Measurements from ENCODE around the gene SERPIND1.

Gene SERPIND1

DNA sequence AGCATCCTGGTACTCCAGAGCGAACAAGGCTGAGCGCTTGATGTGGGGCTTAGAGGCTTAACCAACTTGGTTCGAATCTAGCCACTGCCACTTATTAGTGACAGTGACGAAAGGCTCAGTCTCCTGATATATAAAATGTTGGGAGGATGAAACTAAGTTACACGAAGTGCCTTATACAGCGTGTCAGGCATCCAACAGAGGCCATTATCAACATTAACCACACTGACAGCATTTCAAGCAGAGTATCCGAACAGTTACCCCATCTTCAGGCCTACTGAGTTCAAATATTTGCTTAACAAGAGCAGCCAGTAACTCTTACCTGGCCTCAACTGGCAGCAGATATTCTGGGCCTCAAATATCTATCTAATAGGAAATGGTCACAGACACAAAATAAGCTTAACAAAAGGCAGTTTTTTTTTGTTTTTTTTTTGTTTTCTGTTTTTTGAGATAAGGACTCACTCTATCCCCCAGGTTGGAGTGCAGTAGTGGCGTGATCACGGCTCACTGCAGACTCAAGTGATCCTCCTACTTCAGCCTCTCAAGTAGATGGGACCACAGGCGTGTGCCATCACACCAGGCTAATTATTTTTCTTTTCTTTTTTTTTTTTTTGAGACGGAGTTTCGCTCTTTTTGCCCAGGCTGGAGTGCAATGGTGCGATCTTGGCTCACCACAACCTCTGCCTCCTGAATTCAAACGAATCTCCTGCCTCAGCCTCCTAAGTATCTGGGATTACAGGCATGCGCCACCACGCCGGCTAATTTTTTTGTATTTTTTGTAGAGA, 2.9 kb downstream of the SERPIND1 start:
- TF ChIP-seq, protein P1, sequence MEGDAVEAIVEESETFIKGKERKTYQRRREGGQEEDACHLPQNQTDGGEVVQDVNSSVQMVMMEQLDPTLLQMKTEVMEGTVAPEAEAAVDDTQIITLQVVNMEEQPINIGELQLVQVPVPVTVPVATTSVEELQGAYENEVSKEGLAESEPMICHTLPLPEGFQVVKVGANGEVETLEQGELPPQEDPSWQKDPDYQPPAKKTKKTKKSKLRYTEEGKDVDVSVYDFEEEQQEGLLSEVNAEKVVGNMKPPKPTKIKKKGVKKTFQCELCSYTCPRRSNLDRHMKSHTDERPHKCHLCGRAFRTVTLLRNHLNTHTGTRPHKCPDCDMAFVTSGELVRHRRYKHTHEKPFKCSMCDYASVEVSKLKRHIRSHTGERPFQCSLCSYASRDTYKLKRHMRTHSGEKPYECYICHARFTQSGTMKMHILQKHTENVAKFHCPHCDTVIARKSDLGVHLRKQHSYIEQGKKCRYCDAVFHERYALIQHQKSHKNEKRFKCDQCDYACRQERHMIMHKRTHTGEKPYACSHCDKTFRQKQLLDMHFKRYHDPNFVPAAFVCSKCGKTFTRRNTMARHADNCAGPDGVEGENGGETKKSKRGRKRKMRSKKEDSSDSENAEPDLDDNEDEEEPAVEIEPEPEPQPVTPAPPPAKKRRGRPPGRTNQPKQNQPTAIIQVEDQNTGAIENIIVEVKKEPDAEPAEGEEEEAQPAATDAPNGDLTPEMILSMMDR (IDR thresholded peaks at IDR 0.05; ENCODE audit: low read depth, low read length, poor library complexity, severe bottlenecking), result no peak
- no peak for TF ChIP-seq EZH2phosphoT487 (IDR thresholded peaks at IDR 0.05; ENCODE audit: borderline replicate concordance, low read length)
- no peak overlapping the region for H3K27ac ChIP-seq (ENCODE audit: low read depth, low read length)
- H3K27me3 ChIP-seq (ENCODE audit: control insufficient read depth, low read length), result no peaks in the 10 kb centered on the region

DNA sequence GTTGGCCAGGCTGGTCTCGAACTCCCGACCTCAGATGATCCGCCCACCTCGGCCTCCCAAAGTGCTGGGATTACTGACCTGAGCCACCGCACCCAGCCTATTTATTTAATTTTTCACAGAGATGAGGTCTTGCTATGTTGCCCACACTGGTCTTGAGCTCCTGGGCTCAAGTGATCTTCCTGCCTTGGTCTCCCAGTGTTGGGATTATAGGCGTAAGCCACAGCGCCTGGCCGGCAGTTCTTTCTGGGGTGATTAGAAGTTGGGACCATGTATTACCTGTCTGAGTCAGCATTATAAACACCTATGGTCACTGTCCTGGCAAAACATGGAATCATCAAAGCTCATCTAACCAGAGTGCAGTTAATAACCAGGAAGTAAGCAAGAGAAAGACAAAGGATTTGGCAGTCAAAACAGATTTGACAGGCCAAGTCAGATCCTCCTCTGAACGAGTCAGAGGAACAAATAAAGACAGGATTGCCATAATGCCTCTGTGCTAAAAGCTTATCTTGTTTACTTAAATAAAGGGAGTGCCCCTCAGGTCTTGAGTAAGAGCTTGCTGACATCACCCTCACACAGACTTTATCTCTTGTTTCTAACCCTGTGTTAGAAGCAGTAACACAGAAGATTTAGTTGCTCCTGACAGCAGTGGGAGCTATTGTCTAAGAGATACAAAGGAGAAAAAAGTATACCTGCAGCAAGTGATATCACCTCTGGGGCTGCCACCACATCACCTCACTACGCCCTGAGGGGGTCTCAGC, 3.7 kb downstream of the SERPIND1 start:
- Histone ChIP-seq H3F3A (ENCODE audit: control insufficient read depth, insufficient read depth) (no peaks in the 10 kb centered on the region; the same call in 1 of the 2 replicates), H3K9me2 (replicated peaks; ENCODE audit: control insufficient read depth, low read length) (no peaks in the 10 kb centered on the region), H3K36me3 (ENCODE audit: control insufficient read depth, low read length) (no peaks in the 10 kb centered on the region), H4K20me1 (ENCODE audit: control insufficient read depth, insufficient read depth, low read depth, low read length) (0 out of 2 replicates have a peak, but pooled peaks cover 3% of the 10 kb centered on the region), H3K9me3 (ENCODE audit: control insufficient read depth, insufficient read depth, low read length) (no peaks in the 10 kb centered on the region), H3K79me2 (ENCODE audit: control insufficient read depth, low read length) (no peaks in the 10 kb centered on the region), H3K4me1 (ENCODE audit: control insufficient read depth, low read length) (no peaks in the 10 kb centered on the region), H3K4me2 (ENCODE audit: low read length) (no peak overlapping the region), H3K4me3 (ENCODE audit: low read length) (no peak overlapping the region), H3K27me3 (ENCODE audit: control insufficient read depth, low read length) (no peaks in the 10 kb centered on the region), H3K27ac (ENCODE audit: low read depth, low read length) (no peak overlapping the region)
- TF ChIP-seq, protein P1 (IDR thresholded peaks at IDR 0.05; ENCODE audit: low read depth, low read length, poor library complexity, severe bottlenecking), result no peak
- no peak for TF ChIP-seq EZH2phosphoT487 (IDR thresholded peaks at IDR 0.05; ENCODE audit: borderline replicate concordance, low read length)

More for the DNA sequence above, 2.9 kb downstream of the SERPIND1 start:
- Histone ChIP-seq H3K9me3 (ENCODE audit: control insufficient read depth, insufficient read depth, low read length) (no peaks in the 10 kb centered on the region), H3K4me3 (ENCODE audit: low read length) (no peak overlapping the region), H3K36me3 (ENCODE audit: control insufficient read depth, low read length) (no peaks in the 10 kb centered on the region), H3K4me2 (ENCODE audit: low read length) (no peak overlapping the region), H3F3A (ENCODE audit: control insufficient read depth, insufficient read depth) (no peaks in the 10 kb centered on the region; the same call in 1 of the 2 replicates), H3K9me2 (replicated peaks; ENCODE audit: control insufficient read depth, low read length) (no peaks in the 10 kb centered on the region), H3K4me1 (ENCODE audit: control insufficient read depth, low read length) (no peaks in the 10 kb centered on the region), H3K79me2 (ENCODE audit: control insufficient read depth, low read length) (no peaks in the 10 kb centered on the region), H4K20me1 (ENCODE audit: control insufficient read depth, insufficient read depth, low read depth, low read length) (0 out of 2 replicates have a peak, but pooled peaks cover 3% of the 10 kb centered on the region)

DNA sequence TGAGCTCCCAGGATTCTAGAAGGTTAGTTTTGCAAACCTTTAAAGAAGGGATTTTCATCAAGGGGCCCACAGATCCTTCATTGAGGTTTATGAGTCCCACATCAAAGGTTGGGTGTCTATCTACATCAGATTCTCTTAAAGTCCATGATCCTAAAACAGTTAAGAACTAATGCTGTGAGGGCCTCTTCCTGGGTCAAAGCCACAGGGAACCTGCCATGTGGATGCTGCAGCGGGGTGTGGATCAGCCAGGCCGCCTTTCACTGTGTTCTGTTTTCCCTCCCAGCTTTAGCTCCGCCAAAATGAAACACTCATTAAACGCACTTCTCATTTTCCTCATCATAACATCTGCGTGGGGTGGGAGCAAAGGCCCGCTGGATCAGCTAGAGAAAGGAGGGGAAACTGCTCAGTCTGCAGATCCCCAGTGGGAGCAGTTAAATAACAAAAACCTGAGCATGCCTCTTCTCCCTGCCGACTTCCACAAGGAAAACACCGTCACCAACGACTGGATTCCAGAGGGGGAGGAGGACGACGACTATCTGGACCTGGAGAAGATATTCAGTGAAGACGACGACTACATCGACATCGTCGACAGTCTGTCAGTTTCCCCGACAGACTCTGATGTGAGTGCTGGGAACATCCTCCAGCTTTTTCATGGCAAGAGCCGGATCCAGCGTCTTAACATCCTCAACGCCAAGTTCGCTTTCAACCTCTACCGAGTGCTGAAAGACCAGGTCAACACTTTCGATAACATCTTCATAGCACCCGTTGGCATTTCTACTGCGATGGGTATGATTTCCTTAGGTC, 5.3 kb downstream of the SERPIND1 start:
- Histone ChIP-seq H3F3A (ENCODE audit: control insufficient read depth, insufficient read depth) (no peaks in the 10 kb centered on the region; the same call in 1 of the 2 replicates), H3K4me3 (ENCODE audit: low read length) (no peak overlapping the region), H4K20me1 (ENCODE audit: control insufficient read depth, insufficient read depth, low read depth, low read length) (0 out of 2 replicates have a peak, but pooled peaks cover 3% of the 10 kb centered on the region), H3K4me1 (ENCODE audit: control insufficient read depth, low read length) (no peaks in the 10 kb centered on the region), H3K27me3 (ENCODE audit: control insufficient read depth, low read length) (no peaks in the 10 kb centered on the region), H3K9me3 (ENCODE audit: control insufficient read depth, insufficient read depth, low read length) (no peaks in the 10 kb centered on the region), H3K4me2 (ENCODE audit: low read length) (no peak overlapping the region), H3K36me3 (ENCODE audit: control insufficient read depth, low read length) (peaks cover 8% of the 10 kb centered on the region), H3K9me2 (replicated peaks; ENCODE audit: control insufficient read depth, low read length) (no peaks in the 10 kb centered on the region), H3K27ac (ENCODE audit: low read depth, low read length) (no peak overlapping the region), H3K79me2 (ENCODE audit: control insufficient read depth, low read length) (no peaks in the 10 kb centered on the region)
- no peak for TF ChIP-seq EZH2phosphoT487 (IDR thresholded peaks at IDR 0.05; ENCODE audit: borderline replicate concordance, low read length)
- TF ChIP-seq, protein P1 (IDR thresholded peaks at IDR 0.05; ENCODE audit: low read depth, low read length, poor library complexity, severe bottlenecking), result no peak

Data from DOHH2 (cell line).